MCF 10A (cell line): ENCODE results near the gene PBX3. TPM values are rescaled to one million over a fixed set of nuclear protein-coding genes. Genes with fewer than 3 reads are reported as not detected.

Experiments used
- BruUV-seq: library from RNA; stranded (reverse); fragments of 400-500 nt; replicated peaks from 2 replicates; lab custom pipeline; 2021; lab: Mats Ljungman, UMichigan
- CTCF ChIA-PET: fragments of 300-600 bp; sonication (Branson Sonifier 250); formaldehyde crosslinking; extraction: SDS; loops from one replicate; lab custom pipeline; 2021; ENCODE audit warnings: antibody characterized with exemption, inconsistent platforms; lab: Yijun Ruan, JAX
- POLR2A ChIA-PET: fragments of 300-600, 350-650 bp; sonication (Branson Sonifier 250); formaldehyde crosslinking; extraction: SDS; loops from one replicate; lab custom pipeline; 2020; ENCODE audit warnings: antibody characterized with exemption, inconsistent platforms; lab: Yijun Ruan, JAX
- DNase-seq: peaks from one replicate; pipeline ENCODE4 v3.0.0-alpha.2; 2018; ENCODE audit not compliant: unreplicated experiment
- H3K27ac Mint-ChIP-seq: one replicate; pipeline ENCODE4 v1.8.0; 2022; ENCODE audit warnings: mild to moderate bottlenecking, low read depth, mixed read lengths; ENCODE audit not compliant: unreplicated experiment
- H3K27me3 Mint-ChIP-seq: one replicate; pipeline ENCODE4 v1.8.0; 2022; ENCODE audit warnings: mixed read lengths; ENCODE audit not compliant: insufficient read depth, unreplicated experiment
- H3K36me3 Mint-ChIP-seq: one replicate; pipeline ENCODE4 v1.8.0; 2022; ENCODE audit warnings: mild to moderate bottlenecking, moderate library complexity, mixed read lengths; ENCODE audit not compliant: insufficient read depth, unreplicated experiment
- H3K4me1 Mint-ChIP-seq: one replicate; pipeline ENCODE4 v1.8.0; 2022; ENCODE audit warnings: mixed read lengths; ENCODE audit not compliant: insufficient read depth, unreplicated experiment
- H3K4me3 Mint-ChIP-seq: one replicate; pipeline ENCODE4 v1.8.0; 2022; ENCODE audit warnings: mild to moderate bottlenecking, moderate library complexity, mixed read lengths; ENCODE audit not compliant: unreplicated experiment
- H3K9me3 Mint-ChIP-seq: one replicate; pipeline ENCODE4 v1.8.0; 2022; ENCODE audit warnings: mixed read lengths; ENCODE audit not compliant: unreplicated experiment
- intact Hi-C: fragments of 100-400 bp; cut with micrococcal nuclease; formaldehyde crosslinking; loops from 2 replicates; pipeline ENCODE4 v1.14.1; 2022
- total RNA-seq: library from RNA; stranded (reverse); gene quantifications from 2 replicates; pipeline ENCODE4 v1.2.3, GENCODE V29; 2022
- TF ChIP-seq, protein P1 (sequence below): fragments of 200-600 bp; IDR thresholded peaks from one replicate; pipeline ENCODE4 v1.8.0; 2022; ENCODE audit warnings: antibody characterized with exemption, mild to moderate bottlenecking; ENCODE audit not compliant: unreplicated experiment

Gene PBX3
- total RNA-seq, 1 experiment from 2014 or later = 17.5 TPM

DNA sequence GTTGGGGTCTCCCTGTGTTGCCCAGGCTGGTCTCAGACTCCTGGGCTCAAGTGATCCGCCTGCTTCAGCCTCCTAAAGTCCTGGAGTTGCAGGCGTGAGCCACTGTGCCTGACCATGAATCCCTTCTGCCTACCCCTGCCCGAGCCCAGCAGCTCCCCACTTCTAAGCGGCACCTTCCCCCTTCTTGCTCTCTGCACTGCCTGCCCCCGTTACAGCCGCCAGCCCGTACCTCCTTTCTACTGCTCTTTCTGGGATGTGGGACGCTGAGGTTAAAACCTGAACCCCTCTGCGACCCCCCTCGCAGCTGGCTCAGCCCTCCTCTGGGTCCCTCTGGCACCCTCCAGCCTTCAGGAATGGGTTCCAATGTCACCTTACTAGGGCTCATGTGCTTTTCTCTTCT, 249.6 kb downstream of the PBX3 start:
- H3K27me3 Mint-ChIP-seq = no peaks in the 10 kb centered on the region
- no peak overlapping the region for H3K4me3 Mint-ChIP-seq
- no TSS peak for BruUV-seq
- intact Hi-C loops = no loop called here
- no peak for DNase-seq
- H3K9me3 Mint-ChIP-seq = no peaks in the 10 kb centered on the region
- no peak overlapping the region for H3K27ac Mint-ChIP-seq
- TF ChIP-seq, protein P1, sequence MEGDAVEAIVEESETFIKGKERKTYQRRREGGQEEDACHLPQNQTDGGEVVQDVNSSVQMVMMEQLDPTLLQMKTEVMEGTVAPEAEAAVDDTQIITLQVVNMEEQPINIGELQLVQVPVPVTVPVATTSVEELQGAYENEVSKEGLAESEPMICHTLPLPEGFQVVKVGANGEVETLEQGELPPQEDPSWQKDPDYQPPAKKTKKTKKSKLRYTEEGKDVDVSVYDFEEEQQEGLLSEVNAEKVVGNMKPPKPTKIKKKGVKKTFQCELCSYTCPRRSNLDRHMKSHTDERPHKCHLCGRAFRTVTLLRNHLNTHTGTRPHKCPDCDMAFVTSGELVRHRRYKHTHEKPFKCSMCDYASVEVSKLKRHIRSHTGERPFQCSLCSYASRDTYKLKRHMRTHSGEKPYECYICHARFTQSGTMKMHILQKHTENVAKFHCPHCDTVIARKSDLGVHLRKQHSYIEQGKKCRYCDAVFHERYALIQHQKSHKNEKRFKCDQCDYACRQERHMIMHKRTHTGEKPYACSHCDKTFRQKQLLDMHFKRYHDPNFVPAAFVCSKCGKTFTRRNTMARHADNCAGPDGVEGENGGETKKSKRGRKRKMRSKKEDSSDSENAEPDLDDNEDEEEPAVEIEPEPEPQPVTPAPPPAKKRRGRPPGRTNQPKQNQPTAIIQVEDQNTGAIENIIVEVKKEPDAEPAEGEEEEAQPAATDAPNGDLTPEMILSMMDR = no peak
- POLR2A ChIA-PET = no interaction called here
- H3K4me1 Mint-ChIP-seq = peaks cover 7% of the 10 kb centered on the region
- CTCF ChIA-PET = interaction anchor here (0.7 kb wide), 1 partner anchor 9 kb away, joined by 3 read pairs; no protein-coding TSS in a partner anchor
- no peaks in the 10 kb centered on the region for H3K36me3 Mint-ChIP-seq

DNA sequence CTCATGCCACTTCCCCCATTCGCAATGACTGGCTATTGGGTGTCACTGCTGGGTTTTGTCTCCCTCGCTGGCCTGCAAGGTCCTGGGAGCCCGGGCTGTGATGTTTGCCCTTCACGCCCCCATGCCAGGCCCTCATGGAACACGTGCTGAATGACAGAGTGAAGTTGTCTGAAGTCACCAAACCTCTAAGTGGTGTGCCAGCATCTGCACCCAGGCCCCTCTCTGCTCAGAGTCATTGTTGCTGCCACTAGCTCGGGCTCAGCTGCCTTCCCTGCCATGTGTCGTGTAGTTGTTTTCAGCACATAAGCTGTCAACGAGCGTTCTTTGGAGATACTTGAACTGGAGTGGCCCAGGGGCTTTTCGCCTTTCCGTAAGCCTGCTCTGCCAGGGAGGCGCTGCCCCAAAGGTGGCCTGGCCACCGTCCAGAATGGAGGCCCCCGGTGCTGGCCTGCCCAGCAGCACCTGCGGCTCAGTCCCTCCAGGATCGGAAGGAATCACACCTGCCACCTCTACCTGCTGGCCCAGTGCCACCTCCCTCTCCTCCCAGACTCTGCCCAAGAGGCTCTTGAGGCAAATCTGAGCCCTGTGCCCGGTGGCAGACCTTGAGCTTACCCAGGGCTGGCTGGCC, 250.1 kb downstream of the PBX3 start:
- no peaks in the 10 kb centered on the region for H3K27me3 Mint-ChIP-seq
- no peak overlapping the region for H3K27ac Mint-ChIP-seq
- peaks cover 7% of the 10 kb centered on the region for H3K4me1 Mint-ChIP-seq
- ChIA-PET POLR2A (interaction anchor here (0.8 kb wide), 1 partner anchor 9 kb away, joined by 3 read pairs; no protein-coding TSS in a partner anchor), CTCF (interaction anchor here (0.6 to 0.7 kb wide), 2 partner anchors 111 to 590 kb away, joined by 3 to 4 read pairs; no protein-coding TSS in a partner anchor)
- intact Hi-C loops = no loop called here
- no peaks in the 10 kb centered on the region for H3K36me3 Mint-ChIP-seq
- no TSS peak for BruUV-seq
- DNase-seq = no peak
- H3K4me3 Mint-ChIP-seq = no peak overlapping the region
- H3K9me3 Mint-ChIP-seq = no peaks in the 10 kb centered on the region
- TF ChIP-seq, protein P1 = no peak

DNA sequence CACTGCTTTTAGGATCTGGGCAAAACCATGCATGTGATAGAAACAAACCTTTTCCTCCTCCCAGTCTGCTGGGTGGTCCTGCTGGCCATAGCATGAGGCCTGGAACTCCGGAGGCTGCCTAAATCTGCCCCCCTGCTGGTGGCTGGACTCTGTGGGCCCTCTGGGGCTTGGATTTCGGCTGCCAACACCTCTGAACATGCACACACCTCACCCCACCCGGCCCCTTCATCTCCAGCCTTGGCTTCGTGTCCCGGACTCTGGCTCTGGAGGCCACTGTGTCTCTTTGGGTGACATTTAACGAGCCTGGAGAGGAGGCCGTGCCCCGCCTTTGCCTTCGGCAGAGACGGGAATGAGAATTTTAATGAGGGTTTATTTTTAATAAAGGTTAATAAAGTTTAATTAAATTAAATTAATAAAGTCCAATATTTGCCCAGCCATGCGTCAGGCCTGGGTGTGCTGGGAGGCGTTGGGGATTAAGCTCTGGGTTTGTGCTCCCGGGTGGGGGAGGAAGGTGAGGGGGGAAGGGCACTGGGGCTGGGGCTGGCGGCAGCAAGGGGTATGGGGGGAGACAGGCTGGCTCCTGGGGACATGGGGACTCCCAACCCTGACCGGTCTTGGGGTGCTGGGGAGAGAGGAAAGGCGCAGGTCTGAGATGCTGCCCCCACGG, 251.8 kb downstream of the PBX3 start:
- TF ChIP-seq, protein P1 = no peak
- no peaks in the 10 kb centered on the region for H3K27me3 Mint-ChIP-seq
- no TSS peak for BruUV-seq
- no peak overlapping the region for H3K4me3 Mint-ChIP-seq
- no peak for DNase-seq
- H3K36me3 Mint-ChIP-seq = no peaks in the 10 kb centered on the region
- intact Hi-C loops = no loop called here
- ChIA-PET CTCF (interaction anchor here (1.0 kb wide), 1 partner anchor 9 kb away, joined by 3 read pairs; no protein-coding TSS in a partner anchor), POLR2A (no interaction called here)
- no peak overlapping the region for H3K27ac Mint-ChIP-seq
- H3K9me3 Mint-ChIP-seq = no peaks in the 10 kb centered on the region
- peaks cover 7% of the 10 kb centered on the region for H3K4me1 Mint-ChIP-seq

DNA sequence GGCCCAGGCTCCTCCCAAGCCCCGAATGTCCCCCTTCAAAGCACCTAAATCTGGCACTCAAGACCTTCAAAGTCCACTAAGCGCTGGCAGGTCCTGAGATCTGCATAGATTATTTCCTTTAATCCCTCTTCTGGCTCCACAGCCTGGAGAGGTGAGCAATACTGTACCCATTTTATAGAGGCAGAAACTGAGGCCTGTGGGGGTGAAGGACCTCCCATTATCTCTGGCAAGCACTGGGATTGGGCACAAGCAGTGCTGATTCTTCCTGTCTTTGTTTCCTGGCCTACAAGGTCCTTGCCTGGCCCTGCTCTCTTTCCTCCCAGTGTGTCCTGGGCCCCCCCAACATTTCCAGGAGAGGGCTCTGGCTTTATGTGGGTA, 252.3 kb downstream of the PBX3 start:
- H3K36me3 Mint-ChIP-seq = no peaks in the 10 kb centered on the region
- TF ChIP-seq, protein P1 = no peak
- ChIA-PET CTCF (no interaction called here), POLR2A (no interaction called here)
- intact Hi-C loops = no loop called here
- no peak overlapping the region for H3K27ac Mint-ChIP-seq
- H3K27me3 Mint-ChIP-seq = no peaks in the 10 kb centered on the region
- no peak for DNase-seq
- H3K4me3 Mint-ChIP-seq = no peak overlapping the region
- no peaks in the 10 kb centered on the region for H3K9me3 Mint-ChIP-seq
- BruUV-seq = no TSS peak
- H3K4me1 Mint-ChIP-seq = peaks cover 7% of the 10 kb centered on the region
